Cardiac fibroblast (primary cell): ENCODE measurements around the gene TNFRSF14.
"Not testable (repeated sequence)": the region's sequence is repeated elsewhere in the genome, so short reads cannot be mapped to it uniquely, and the experiment has no call there.

ENCODE experiments used
- DNase-seq, 2 donors: peaks; one replicate each; pipeline versions ENCODE4 v3.0.0 to v3.0.0-alpha.2; 2010; ENCODE audit warnings: low read depth in 2 of 2
- H3K4me3 ChIP-seq, 2 donors: replicated peaks in 1 of 2; 1 replicate in 1 of 2; 2 replicates in 1 of 2; pipeline ENCODE4 v1.5.1; 2011; ENCODE audit warnings: low read depth in 2 of 2, low read length in 2 of 2, mild to moderate bottlenecking in 2 of 2, moderate library complexity in 1 of 2
- TF ChIP-seq, protein P1 (sequence below): IDR thresholded peaks from one replicate; pipeline ENCODE4 v1.5.1; 2011; ENCODE audit warnings: low read depth, mild to moderate bottlenecking, low read length, inconsistent platforms

TNFRSF14 gene

DNA sequence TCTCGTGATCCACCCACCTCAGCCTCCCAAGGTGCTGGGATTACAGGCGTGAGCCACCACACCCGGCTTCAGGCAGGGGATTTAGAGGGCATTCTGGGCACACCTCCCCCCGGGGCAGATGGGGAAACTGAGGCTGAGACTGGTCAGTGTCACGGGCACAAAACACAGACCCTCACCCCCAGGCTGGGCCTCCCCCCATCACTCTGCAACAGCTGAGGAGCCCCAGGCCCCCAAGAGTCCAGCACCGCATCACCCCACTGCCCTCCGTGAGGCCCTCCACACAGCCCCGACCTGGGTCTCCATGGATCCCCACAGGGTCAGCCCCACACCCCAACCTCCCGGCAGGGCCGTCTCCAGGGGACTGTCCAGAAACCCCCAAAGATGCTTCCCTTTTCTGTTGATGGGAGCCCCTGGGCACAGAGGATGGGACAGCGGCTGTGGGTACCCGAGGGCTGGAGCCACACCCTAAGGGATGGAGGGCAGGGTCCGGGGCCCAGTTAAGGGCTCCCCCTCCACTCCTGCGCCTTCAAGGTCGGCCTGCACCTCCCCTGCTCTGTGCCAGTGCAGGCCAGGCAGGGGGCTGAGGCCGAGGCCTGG, 11.0 kb downstream of the TNFRSF14 start:
- H3K4me3 ChIP-seq, result no peak overlapping the region
- TF ChIP-seq, protein P1, sequence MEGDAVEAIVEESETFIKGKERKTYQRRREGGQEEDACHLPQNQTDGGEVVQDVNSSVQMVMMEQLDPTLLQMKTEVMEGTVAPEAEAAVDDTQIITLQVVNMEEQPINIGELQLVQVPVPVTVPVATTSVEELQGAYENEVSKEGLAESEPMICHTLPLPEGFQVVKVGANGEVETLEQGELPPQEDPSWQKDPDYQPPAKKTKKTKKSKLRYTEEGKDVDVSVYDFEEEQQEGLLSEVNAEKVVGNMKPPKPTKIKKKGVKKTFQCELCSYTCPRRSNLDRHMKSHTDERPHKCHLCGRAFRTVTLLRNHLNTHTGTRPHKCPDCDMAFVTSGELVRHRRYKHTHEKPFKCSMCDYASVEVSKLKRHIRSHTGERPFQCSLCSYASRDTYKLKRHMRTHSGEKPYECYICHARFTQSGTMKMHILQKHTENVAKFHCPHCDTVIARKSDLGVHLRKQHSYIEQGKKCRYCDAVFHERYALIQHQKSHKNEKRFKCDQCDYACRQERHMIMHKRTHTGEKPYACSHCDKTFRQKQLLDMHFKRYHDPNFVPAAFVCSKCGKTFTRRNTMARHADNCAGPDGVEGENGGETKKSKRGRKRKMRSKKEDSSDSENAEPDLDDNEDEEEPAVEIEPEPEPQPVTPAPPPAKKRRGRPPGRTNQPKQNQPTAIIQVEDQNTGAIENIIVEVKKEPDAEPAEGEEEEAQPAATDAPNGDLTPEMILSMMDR, result no peak
- DNase-seq, result no peak

DNA sequence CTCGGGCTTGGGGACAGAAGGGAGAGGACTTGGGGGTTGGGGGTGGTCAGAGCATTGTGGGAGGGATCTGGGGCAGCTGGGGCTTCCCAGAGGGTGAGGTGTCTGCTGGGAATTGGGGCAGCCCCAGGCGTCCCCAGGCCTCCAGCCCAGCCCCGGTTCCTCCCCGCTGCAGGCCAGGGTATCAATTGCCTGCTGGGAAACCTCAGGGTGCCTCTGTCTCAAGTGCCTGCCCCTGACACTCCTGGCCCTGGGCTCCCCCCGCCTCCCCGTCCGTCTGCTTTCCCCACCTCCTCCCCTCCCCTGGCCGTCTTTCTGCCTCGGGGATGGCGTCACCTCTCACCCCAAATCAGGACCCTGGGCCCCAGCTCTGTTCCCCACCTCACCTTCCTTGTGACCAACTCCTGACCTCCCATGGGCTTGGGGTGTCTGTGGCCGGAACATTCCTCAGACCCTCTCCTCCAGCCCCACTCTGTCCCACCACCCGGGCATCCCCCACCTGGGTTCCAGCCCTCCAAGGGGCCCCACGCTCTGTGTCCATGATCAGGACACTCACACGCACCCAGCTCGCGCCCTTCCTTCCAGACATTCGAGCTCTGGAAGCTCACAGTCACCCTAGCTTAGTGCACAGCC, 12.1 kb downstream of the TNFRSF14 start:
- H3K4me3 ChIP-seq, DNase-seq: not testable (repeated sequence)

DNA sequence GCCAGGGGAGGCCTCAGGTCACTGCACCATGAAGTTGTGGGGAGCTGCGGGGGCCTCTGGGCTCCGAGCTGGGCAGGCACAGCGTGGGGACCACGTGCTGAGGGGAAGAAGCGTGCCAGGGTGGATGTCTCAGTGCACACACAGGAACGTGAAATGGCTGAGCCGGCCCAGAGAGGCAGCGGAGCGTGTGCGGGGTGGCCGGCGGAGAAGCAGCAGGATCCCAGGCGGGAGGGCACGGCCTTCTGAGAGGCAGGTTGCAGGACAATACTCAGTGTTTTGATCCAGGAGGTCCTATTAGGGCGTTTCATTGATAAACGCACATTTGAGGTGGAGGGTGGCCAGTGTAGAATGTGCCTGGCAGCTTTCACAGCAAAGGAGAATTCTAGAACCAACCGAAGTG, 12.9 kb downstream of the TNFRSF14 start:
- TF ChIP-seq, protein P1, result no peak

DNA sequence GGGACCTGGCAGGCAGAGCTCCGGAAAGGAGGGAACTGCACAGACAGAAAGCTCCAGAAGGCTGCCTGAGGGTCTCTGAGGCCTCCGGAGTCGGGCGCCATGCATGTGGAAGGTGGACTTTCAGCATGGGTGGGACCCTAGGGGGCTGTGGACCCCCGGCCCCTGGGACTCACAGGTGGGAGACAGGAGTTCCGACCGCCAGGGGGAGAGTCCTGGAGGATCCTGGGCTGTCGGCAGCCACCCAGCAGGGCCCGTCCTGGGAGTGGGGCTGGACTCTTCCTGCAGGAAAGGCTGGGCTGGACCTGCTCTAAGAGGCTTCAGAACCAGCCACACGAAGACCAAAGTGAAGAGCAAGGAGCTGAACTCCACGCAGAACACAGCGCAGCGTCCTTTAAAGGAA, 13.5 kb downstream of the TNFRSF14 start:
- H3K4me3 ChIP-seq, DNase-seq: not testable (repeated sequence)

More for the DNA sequence above, 12.9 kb downstream of the TNFRSF14 start:
- DNase-seq, result no peak
- no peak overlapping the region for H3K4me3 ChIP-seq

DNA sequence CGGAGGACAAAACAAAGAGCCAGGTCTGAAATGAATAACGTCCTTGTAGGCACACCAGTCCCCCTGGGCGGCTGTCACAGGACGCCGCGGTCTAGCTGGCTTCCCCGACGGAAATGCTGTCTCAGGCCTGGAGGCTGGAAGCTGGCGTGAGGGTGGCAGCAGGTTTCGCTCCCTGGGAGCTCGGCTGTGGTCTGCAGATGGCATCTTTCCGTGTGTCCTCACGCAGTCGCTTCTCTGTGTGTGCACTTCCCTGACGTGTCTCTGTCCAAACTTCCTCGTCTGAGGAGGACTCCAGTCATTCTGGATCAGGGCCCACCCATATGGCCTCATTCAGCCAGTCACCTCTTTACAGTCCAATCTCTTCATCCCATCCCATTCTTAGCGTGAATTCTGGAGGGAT, 14.2 kb downstream of the TNFRSF14 start:
- TF ChIP-seq, protein P1, result no peak
- DNase-seq, result no peak
- H3K4me3 ChIP-seq, result no peak overlapping the region

DNA sequence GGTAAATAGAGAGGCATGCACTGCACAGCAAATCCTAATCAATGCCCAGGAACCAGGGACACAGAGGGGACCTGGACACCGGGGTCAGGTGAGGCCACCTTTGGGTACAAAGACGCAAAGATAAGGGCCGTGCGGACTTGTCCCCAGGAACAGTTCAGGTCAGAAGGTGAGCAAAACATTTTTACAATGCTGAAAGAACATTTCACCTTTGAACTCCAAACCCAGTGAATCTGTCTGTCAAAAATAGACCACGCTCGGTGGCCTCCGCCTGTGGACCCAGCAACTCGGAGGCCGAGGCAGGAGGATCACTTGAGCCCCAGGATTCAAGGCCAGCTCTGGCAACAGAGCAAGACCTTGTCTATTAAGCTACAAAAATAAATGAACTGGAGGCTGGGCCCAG, 15.2 kb downstream of the TNFRSF14 start:
- TF ChIP-seq, protein P1, result no peak
- DNase-seq, result no peak
- no peak overlapping the region for H3K4me3 ChIP-seq

DNA sequence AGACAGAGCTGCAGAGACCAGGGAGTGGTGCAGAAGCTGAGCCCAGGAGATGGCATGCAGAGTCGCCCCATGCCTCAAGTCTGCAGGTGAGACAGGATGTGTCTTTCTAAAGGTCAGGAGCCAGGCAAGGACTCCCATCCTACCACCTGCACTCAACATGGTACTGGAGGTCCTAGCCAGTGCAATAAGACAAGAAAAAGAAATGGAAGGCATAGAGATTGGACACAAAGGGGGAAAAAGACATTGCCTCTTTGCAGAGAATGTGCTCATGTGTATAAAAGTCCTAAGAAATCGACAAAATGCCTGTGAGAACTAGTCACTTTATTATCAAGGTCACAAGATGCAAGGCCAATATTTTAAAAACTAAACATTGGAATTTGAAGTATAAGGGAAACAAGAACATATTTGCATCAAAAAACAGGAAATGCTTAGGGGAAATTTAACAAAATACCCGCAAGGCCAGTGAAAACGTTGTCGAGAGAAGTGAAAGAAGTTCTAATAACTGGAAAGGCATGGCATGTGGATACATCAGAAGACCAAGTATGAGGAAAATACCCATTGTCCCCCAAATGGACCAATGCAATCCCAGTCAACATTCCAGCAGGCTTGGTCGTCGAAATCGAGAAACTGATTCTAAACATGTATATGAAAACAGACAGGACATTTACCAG, 17.2 kb downstream of the TNFRSF14 start:
- DNase-seq, result no peak
- TF ChIP-seq, protein P1, result no peak
- H3K4me3 ChIP-seq, result no peak overlapping the region
